Measurements from ENCODE around the gene SYMPK.
A peak's percentile ranks its signal among the peaks of the same experiment; 100 is the strongest.

- TF ChIP-seq REST (IDR thresholded peaks at IDR 0.05; ENCODE audit: low read depth, low read length), result 0 out of 2 replicates have a peak, but pooled peaks have one; percentile 2
- TF ChIP-seq CTCF (IDR thresholded peaks at IDR 0.05), result no peak
- TF ChIP-seq EP300 (IDR thresholded peaks at IDR 0.05; ENCODE audit: borderline replicate concordance in 1 of 2, low read depth in 1 of 2, low read length in 1 of 2), result no peak
- TF ChIP-seq ELF1 (IDR thresholded peaks at IDR 0.05), result peak; percentile 71
- peak; percentile 71; the same call in 1 of the 2 replicates for TF ChIP-seq POLR2AphosphoS5 (IDR thresholded peaks at IDR 0.05; ENCODE audit: low read depth, low read length)
- TF ChIP-seq MAX (IDR thresholded peaks at IDR 0.05; ENCODE audit: low read depth), result peak; percentile 67; the same call in 1 of the 2 replicates
- TF ChIP-seq RAD21 (IDR thresholded peaks at IDR 0.05; ENCODE audit: low read length), result no peak
- no peak for TF ChIP-seq MXI1 (IDR thresholded peaks at IDR 0.05; ENCODE audit: low read depth, low read length)
- TF ChIP-seq EZH2phosphoT487 (IDR thresholded peaks at IDR 0.05; ENCODE audit: borderline replicate concordance, low read depth), result no peak
- TF ChIP-seq TCF12 (IDR thresholded peaks at IDR 0.05), result no peak
- TF ChIP-seq USF2 (IDR thresholded peaks at IDR 0.05; ENCODE audit: borderline replicate concordance, low read depth, low read length), result no peak
- no peak for TF ChIP-seq FOXM1 (IDR thresholded peaks at IDR 0.05; ENCODE audit: low read depth)
- TF ChIP-seq PBX3 (IDR thresholded peaks at IDR 0.05), result peak; percentile 36; the same call in 1 of the 2 replicates
Measured at GRCh38 chr19:45886427-45887199, 23.7 kb upstream of the SYMPK start.

Measured in SK-N-SH (cell line).